ENCODE measurements around the gene CCDC187.

Gene CCDC187

DNA sequence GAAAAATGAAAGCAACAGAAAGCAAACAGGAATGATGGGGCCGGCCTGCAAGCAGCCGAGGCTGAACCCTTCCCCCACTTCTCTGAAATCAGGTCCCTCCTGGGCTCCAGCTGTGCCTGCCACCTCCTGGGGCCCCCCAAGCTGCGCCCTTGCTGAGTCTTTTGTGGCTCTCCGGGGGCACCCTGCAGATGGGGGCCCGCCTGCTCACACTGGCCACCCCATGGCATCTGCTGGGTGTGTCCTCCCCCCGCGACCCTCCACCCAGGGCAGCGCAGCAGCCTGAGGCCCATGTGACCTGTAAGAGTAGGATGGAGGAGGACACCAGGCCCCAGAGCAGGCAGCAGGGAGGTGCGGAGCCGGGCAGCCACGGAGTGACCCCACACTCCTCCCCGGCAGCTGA, 29.2 kb upstream of the CCDC187 start:
- H3K27me3 Mint-ChIP-seq = no peaks in the 10 kb centered on the region
- no peak for DNase-seq
- H3K27ac Mint-ChIP-seq = peak overlapping the region in 1 of 2 donors; percentile 33
- H3K4me3 Mint-ChIP-seq = no peak overlapping the region
- H3K9me3 Mint-ChIP-seq = no peaks in the 10 kb centered on the region
- H3K4me1 Mint-ChIP-seq = peaks cover 12% of the 10 kb centered on the region
- no peak for ATAC-seq

DNA sequence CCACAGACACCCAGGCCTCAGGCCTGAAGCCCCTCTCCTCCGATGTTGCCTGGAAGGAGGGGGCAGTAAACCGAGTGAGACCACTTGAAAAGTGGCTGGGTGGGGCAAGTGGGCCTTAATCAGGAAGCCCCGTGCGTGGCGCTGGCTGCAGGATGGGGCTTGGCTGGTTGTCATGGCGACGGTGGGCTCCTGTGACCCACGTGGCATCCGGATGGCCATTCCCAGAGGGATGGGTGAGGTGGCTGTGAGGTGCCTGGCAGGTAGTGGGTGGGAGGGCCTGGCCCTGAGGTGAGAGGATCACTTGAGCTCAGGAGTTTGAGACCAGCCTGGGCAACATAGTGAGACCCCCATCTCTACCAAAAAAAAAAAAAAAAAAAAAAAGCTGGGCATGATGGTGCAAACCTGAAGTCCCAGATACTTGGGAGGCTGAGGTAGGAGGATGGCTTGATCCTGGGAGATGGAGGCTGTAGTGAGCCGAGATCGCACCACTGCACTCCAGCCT, 28.6 kb upstream of the CCDC187 start:
- peak overlapping the region in 1 of 2 donors; percentile 33 for H3K27ac Mint-ChIP-seq
- no peaks in the 10 kb centered on the region for H3K27me3 Mint-ChIP-seq
- no peaks in the 10 kb centered on the region for H3K9me3 Mint-ChIP-seq
- ATAC-seq (no peak), DNase-seq (no peak)
- H3K4me1 Mint-ChIP-seq = peaks cover 12% of the 10 kb centered on the region
- H3K4me3 Mint-ChIP-seq = no peak overlapping the region

DNA sequence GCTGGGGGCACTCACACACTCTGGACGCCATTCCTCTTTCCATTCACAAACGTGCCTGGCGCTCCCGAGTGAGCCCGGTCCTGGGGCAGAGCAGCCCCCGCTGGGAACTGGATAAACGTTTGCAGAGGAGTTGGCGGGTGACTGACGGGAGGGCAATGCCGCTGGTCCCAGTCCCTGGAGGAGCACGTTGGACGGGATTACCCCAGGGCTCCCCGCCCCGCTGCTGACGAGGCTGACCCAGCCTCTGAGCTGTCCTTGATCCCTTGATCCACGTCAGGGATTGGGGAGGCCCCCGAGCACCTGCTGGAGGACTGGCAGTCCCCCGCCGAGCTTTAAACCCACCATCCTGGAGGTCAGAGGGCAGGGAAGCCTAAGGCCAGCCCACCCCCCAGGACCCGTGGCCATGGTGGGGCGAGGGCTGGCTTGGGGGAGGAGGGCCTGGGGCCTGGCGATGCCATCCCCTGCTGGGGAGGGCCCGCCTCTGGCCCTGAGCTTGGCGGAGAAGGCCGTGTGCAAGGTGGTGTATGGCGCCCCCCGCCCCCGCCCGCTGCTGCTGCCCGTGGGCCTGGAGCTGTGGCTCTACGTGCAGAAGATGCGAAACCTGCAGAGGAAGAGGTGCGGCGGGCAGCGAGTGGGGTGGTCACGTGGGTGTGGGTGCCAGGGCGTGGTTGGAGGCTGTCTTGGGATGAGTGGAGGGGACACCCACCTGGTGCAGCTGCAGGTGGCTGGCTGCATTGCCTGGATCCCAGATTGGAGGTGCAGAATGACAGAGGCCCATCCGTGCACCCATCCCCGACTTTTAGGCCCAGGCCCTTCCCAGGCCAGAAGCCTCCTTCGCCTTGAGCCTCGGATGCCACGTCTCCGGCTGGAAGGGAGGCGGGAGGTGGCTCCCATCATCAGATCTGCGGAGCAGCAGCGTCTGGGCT, 27.9 kb upstream of the CCDC187 start:
- Mint-ChIP-seq H3K27ac (no peak overlapping the region), H3K4me1 (peaks cover 12% of the 10 kb centered on the region), H3K9me3 (no peaks in the 10 kb centered on the region), H3K4me3 (no peak overlapping the region), H3K27me3 (no peaks in the 10 kb centered on the region)
- no peak for DNase-seq
- ATAC-seq = no peak

DNA sequence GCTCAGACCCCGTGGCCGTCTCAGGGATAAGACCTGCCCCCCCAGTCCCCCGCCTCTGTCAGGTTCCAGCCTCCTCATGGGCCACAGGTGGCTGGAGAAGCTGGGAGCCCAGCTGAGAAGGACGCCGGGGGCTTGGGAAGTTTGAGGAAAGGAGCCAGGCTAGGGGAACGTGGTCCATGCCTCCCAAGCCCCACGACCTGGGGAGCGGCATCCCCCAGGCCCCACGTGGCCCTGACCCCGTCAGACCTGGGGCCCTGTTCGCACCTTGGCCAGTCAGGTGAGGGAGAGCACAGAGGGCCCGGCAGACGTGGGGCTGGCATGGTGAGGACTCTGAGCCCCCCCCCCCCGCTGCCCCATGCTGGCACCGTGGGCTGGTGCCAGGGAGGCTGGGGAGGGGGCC, 27.1 kb upstream of the CCDC187 start:
- no peak overlapping the region for H3K27ac Mint-ChIP-seq
- DNase-seq = no peak
- no peaks in the 10 kb centered on the region for H3K27me3 Mint-ChIP-seq
- H3K4me1 Mint-ChIP-seq = peaks cover 12% of the 10 kb centered on the region
- H3K4me3 Mint-ChIP-seq = no peak overlapping the region
- ATAC-seq = no peak
- no peaks in the 10 kb centered on the region for H3K9me3 Mint-ChIP-seq

DNA sequence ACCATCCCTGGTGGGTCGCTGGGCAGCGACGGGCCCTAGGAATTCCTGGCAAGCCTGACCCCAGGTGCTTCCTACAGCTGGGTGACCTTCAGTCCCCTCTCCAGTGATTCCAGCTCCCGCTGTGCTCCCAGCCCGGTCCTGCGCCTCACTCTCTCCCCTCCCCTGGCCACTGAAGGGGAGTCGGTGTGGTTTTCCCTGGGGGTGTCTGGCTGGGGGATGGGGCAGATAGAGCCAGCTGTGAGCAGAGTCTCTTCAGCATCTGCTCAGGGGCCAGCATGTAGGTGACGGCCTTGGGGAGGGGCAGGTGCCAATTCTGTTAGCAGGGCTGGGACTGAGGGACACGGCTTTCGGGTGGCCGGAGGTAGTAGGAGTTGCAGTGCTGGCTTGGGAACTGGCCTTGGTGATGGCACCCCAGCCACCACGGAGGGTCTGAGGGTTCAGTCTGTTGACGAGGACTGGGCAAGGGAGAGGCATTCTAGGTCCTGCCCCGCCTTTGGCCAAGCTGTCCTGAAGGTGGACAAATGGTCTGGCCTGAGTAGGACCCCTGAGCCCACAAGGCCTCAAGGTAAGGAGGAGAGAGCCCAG, 26.6 kb upstream of the CCDC187 start:
- Mint-ChIP-seq H3K9me3 (no peaks in the 10 kb centered on the region), H3K27ac (no peak overlapping the region), H3K27me3 (no peaks in the 10 kb centered on the region), H3K4me1 (peaks cover 12% of the 10 kb centered on the region), H3K4me3 (no peak overlapping the region)
- ATAC-seq (no peak), DNase-seq (no peak)

DNA sequence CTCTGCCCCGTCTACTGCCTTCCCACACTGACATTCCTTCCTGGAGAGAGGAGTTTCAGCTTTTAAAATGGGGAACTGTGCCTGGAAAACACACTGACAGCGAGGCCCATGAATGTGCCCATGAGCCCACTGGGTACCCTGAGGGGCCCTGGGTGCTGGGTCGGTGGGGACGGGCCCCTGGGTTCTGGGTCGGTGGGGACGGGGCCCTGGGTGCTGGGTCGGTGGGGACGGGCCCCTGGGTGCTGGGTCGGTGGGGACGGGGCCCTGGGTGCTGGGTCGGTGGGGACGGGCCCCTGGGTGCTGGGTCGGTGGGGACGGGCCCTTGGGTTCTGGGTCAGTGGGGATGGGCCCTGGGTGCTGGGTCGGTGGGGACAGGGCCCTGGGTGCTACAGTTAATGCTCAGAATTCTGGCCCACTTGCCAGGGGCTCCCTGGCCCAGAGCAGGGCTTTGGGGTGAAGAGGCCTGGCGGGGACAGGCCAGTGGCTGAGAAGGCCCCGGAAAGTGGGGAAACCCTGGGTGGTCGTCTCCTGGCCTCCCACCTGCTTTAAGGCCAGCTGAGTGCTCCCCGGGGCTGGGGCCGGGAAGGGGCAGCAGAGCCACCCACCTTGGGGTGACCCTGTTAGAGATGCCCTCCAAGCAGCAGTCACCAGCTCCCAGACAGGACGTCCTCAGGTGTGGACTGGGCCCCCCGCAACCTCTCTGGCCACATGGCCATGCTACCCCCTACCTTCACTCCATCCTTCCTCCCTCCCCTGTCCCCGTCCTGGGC, 25.9 kb upstream of the CCDC187 start:
- H3K27ac Mint-ChIP-seq = no peak overlapping the region
- peaks cover 12% of the 10 kb centered on the region for H3K4me1 Mint-ChIP-seq
- H3K4me3 Mint-ChIP-seq = no peak overlapping the region
- no peaks in the 10 kb centered on the region for H3K27me3 Mint-ChIP-seq
- no peaks in the 10 kb centered on the region for H3K9me3 Mint-ChIP-seq
- DNase-seq = no peak
- ATAC-seq = no peak

DNA sequence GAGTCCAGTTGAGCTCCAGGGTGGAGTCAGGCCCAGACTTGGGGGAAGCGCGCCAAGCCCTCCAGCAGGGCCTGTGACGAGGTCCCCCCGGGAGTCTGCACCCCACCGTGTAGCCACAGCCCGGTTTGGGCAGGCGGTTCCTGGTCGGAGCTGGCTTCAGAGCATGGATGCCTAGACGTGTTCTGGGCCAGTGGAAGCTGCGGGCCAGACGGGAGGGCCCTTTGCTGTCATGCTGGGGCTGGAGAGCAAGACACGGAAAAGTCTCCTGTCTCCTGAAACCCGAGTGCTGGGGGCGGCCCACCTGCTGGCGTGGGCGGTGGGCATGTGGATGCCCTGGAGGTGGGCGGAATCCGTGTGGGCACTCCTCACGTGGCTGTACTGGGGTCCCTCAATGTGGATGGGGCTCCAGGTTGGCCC, 25.3 kb upstream of the CCDC187 start:
- Mint-ChIP-seq H3K27ac (no peak overlapping the region), H3K4me1 (peaks cover 12% of the 10 kb centered on the region), H3K4me3 (no peak overlapping the region), H3K9me3 (no peaks in the 10 kb centered on the region), H3K27me3 (no peaks in the 10 kb centered on the region)
- DNase-seq (no peak), ATAC-seq (no peak)

DNA sequence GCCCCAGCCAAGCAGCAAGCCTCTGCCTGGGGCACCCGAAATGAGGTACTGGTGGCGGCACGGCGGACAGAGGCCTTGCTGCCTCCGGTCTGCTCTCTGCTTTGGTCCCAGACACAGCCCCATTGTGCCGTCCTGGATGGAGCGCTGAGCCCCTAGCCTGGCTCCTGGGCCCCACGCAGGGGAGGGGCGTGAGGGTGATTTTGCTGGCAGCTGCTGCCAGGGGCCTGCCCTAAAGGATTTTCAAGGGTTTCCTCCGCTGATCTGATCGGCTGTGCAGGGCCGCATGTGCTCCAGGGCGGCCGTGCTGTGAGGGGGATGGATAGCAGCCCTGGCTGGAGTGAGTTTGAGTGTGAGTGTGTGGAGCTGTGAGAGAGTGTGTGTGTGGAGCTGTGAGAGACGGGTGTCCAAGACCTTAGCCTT, 24.7 kb upstream of the CCDC187 start:
- DNase-seq (no peak), ATAC-seq (no peak)
- no peaks in the 10 kb centered on the region for H3K9me3 Mint-ChIP-seq
- H3K4me1 Mint-ChIP-seq = peaks cover 12% of the 10 kb centered on the region
- H3K27ac Mint-ChIP-seq = peak overlapping the region in 1 of 2 donors; percentile 41
- peak overlapping the region; percentile 18 to 23 for H3K4me3 Mint-ChIP-seq
- no peaks in the 10 kb centered on the region for H3K27me3 Mint-ChIP-seq

DNA sequence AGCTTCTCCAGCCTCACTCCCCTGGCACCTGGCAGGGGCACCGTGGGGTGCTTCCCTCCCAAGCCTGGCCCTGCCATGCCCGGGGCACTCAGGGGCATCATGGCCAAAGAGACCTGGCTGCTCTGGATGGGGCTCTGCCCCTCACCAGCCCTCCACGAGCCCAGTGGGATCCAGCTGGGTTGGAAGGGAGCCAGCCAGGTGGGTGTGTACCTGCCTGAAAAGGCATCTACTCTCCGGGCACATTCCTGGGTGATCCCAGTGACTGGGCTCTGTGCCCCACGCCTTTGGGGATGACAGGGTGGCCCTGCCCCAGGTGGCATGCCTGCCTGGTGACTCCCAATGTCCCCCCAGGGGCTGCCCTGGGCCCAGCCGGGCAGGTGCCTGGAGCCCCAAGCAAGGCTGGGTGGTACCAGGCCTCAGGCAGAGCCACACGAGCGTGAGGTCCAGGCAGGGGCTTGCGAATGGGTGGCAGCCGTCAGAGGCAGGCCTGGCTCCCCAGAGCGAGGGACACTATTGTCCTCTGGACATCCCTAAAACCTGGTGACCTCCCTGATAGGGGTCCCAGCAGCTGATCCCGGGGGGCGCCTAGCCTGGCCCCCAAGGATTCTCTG, 24.2 kb upstream of the CCDC187 start:
- peak; percentile 18 for ATAC-seq
- peak overlapping the region; percentile 18 to 23 for H3K4me3 Mint-ChIP-seq
- DNase-seq = no peak
- no peaks in the 10 kb centered on the region for H3K9me3 Mint-ChIP-seq
- H3K27ac Mint-ChIP-seq = no peak overlapping the region
- no peaks in the 10 kb centered on the region for H3K27me3 Mint-ChIP-seq
- H3K4me1 Mint-ChIP-seq = peaks cover 13% of the 10 kb centered on the region

DNA sequence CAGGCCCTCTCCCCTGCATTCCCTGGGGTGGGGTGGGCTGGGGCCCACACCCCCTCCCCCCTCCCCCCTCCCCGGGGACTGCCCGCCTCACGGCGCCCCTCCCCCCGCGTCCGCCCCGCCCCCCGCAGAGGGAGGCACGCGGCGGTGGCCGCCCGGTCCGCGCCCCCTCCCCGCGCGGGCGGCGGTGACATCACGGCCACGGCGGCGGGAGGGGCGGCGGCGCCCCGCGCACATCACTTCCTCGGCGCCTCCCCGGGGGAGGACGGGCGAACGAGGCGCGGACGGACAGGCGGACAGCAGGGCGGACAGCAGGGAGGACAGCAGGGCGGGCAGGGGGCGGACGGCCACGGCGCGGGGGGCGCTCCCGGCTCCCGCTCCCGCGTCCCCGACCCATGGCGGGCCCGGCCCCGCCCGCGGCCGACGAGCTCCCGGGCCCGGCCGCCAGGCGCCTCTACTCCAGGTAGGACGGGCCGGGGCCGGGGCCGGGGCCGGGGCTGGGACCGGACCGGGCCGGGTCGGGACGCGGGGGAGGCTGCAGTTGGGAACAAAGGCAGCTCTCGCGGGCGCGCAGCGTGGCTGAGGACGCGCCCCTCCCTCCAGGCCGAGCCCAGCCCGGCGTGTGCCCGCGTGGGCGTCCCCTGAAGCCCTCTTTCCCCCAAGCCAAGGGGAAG, 23.5 kb upstream of the CCDC187 start, which contains the start of gene GPSM1:
Gene GPSM1 (plus strand): TSS at position 236 of the 671 bp plus-strand sequence. CDS start 157 bp downstream, at position 393.
- Mint-ChIP-seq H3K4me1 (peaks cover 17% of the 10 kb centered on the region), H3K4me3 (peak within 1 kb of the TSS; percentile 68 to 76), H3K27ac (peak within 1 kb of the TSS; percentile 65 to 67), H3K9me3 (no peaks in the 10 kb centered on the region), H3K27me3 (no peaks in the 10 kb centered on the region)
- DNase-seq (no peak), ATAC-seq (peak; percentile 54)

DNA sequence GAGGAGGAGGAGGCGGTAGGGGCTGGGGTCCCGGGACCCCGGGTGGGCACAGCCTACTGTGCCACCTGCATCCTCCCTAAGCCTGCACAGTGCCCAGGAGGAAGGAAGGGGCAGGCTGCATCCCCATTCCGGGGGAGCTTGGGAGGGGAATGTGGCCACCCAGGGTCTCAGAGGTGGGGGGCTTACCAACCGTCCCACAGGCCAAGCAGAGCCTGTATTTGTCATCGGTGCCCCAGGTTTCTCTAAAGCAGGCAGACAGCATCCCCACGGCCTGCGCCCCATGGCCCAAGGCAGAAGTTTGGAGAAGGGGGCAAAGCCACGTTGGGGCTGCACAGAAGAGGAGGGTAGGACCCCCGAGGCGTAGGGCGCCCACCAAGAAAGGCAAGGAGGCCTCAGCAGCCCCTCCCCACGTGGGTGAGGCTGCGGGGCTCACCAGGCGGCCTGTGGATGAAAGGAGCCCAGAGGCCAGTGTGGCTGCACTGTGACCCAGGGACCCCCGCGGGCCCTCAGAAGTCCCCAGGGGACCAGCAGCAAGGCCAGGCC, 22.9 kb upstream of the CCDC187 start:
- peak overlapping the region; percentile 68 to 76 for H3K4me3 Mint-ChIP-seq
- H3K27me3 Mint-ChIP-seq = no peaks in the 10 kb centered on the region
- H3K27ac Mint-ChIP-seq = peak overlapping the region; percentile 65 to 67
- no peaks in the 10 kb centered on the region for H3K9me3 Mint-ChIP-seq
- peak; percentile 29 for ATAC-seq
- H3K4me1 Mint-ChIP-seq = peaks cover 17% of the 10 kb centered on the region
- DNase-seq = no peak

DNA sequence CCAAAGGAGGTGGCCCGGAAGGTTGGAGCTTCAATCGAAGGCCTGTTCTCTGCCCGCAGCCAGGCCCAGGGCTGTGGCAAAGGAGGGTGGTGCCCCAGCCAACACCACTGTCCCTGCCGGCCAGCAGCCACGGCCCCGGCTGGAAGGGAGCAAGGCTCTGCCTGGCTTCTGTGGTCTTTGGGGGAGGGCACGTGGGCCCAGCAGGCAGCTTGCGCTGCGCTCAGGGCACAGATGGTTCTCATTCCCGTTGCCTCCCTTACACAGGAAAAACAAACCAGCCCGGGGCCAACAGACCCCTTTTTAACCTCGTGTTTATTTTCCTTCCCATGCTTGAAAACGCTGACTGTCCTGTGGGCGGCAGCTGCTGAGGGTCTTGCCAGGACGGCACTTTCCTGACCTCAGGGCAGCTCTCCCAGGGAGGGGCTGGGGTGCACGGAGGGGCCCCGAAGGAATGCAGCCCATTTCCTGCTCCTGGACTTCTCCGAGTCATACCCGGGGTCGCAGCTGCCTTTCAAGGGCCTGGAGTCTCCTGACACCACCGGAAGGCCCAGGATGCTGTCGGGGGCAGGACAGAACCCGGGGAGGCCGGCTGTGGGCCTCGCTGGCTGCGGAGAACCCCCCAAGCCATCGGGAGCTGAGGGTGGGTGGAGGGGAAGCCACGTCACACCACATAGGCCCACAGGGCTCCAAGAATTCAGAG, 22.3 kb upstream of the CCDC187 start:
- Mint-ChIP-seq H3K4me3 (peak overlapping the region; percentile 68 to 76), H3K9me3 (no peaks in the 10 kb centered on the region), H3K27me3 (no peaks in the 10 kb centered on the region), H3K4me1 (peaks cover 17% of the 10 kb centered on the region), H3K27ac (peak overlapping the region in 1 of 2 donors; percentile 67)
- no peak for DNase-seq
- ATAC-seq = no peak

DNA sequence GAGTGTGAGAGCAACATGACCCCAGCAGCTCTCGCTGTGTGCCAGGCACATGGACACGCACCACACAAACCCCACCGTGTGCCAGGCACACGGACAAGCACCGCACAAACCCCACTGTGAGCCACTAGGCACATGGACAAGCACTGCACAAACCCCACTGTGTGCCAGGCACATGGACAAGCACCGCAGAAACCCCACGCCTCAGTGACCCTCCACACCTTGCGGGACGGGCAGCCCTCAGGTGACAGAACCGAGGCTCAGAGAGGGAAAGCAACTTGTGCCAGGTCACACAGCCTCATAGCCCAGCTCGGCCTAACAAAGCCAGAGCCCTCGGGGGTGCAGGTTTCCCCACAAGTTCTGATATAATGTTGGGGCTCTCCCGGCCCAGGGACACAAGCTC, 21.5 kb upstream of the CCDC187 start:
- no peak overlapping the region for H3K4me3 Mint-ChIP-seq
- ATAC-seq (no peak), DNase-seq (no peak)
- H3K27me3 Mint-ChIP-seq = no peaks in the 10 kb centered on the region
- H3K27ac Mint-ChIP-seq = no peak overlapping the region
- no peaks in the 10 kb centered on the region for H3K9me3 Mint-ChIP-seq
- H3K4me1 Mint-ChIP-seq = peaks cover 17% of the 10 kb centered on the region

Data from stimulated activated naive CD8-positive, alpha-beta T cell treated with anti-CD3 and anti-CD28 coated beads, Interleukin-15, amount 100 ng/mL, for 72 hours (primary cell).